OCI-LY3 (cell line): Measurements from ENCODE around the gene PPP2R2B.

Experiments
- CTCF ChIP-seq: fragments of 200-600, 300-600 bp; sonication (generic); IDR thresholded peaks from 2 replicates; pipeline ENCODE4 v1.5.1; 2014; ENCODE audit warnings: antibody characterized with exemption, low read length, low read depth
- EZH2phosphoT487 ChIP-seq: fragments of 200-600 bp; shearing (Covaris generic); IDR thresholded peaks from 2 replicates; pipeline ENCODE4 v1.6.1; 2018; ENCODE audit warnings: antibody characterized with exemption, mixed run types, low read depth

DNA sequence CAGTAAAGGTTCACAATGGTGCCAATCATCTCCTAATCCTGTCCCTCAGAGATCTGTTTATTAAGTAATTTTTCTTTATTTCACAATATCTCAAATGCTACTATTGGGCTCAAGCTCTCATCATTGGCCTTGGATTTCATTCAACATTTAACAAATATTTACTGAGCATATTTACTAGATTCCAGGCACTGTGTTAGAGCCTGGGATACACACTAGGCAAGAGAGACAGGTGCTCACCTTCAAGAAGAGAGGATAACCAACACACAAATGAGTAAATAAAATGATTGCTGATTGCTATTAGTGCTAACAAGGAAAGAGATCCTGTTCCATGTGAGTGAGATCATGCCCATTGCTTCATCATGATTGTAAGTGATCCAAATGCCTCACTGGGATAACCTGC, 27.4 kb downstream of the PPP2R2B start:
- no peak for TF ChIP-seq CTCF
- no peak for TF ChIP-seq EZH2phosphoT487
